HCT116 (cell line): Measurements from ENCODE around the gene CHM. TPM values are rescaled to one million over a fixed set of nuclear protein-coding genes. Genes with fewer than 3 reads are reported as not detected.

ENCODE experiments used
- ATAC-seq: fragments of 200-7000 bp; cut with Tn5 transposase; 2 replicates; pipeline ENCODE4 v1.9.1; 2020; ENCODE audit warnings: mild to moderate bottlenecking, moderate library complexity
- BruUV-seq: library from RNA; stranded (reverse); fragments of 400-500 nt; replicated peaks from 2 replicates; lab custom pipeline; 2021; lab: Mats Ljungman, UMichigan
- CTCF ChIA-PET: fragments of 300-600 bp; sonication (Branson Sonifier 250); formaldehyde crosslinking; loops from one replicate; lab custom pipeline; 2021; ENCODE audit warnings: antibody characterized with exemption; lab: Charles Lee
- POLR2A ChIA-PET: fragments of 300-600, 350-600 bp; sonication (Branson Sonifier 250); formaldehyde crosslinking; loops from one replicate; lab custom pipeline; 2021; ENCODE audit warnings: antibody characterized with exemption; lab: Charles Lee
- RAD21 ChIA-PET, 2 experiments: fragments of 300-600 bp; sonication (Branson Sonifier 250); formaldehyde crosslinking; loops; one replicate each; lab custom pipeline; 2023; ENCODE audit warnings: low total read pairs in 2 of 2; ENCODE audit not compliant: uncharacterized antibody in 2 of 2, unreplicated experiment in 2 of 2, low non-redundant PET in 1 of 2; lab: Charles Lee
- DNase-seq: peaks from one replicate; pipeline ENCODE4 v3.0.0-alpha.2; 2010; ENCODE audit warnings: low read depth, low spot score
- H2AFZ ChIP-seq: fragments of 200-600 bp; shearing (Covaris generic), sonication (generic); 2 replicates; pipeline ENCODE4 v1.6.1; 2017; ENCODE audit warnings: low read depth, mixed run types, mixed read lengths, antibody characterized with exemption, low read length; ENCODE audit not compliant: poor library complexity, severe bottlenecking
- H3K27ac ChIP-seq: 2 replicates; pipeline ENCODE4 v1.5.1; 2012; ENCODE audit warnings: low read depth, low read length
- H3K27me3 ChIP-seq: fragments of 200-600 bp; sonication (generic); 2 replicates; pipeline ENCODE4 v1.6.1; 2016; ENCODE audit warnings: mixed run types, low read length, mixed read lengths; ENCODE audit not compliant: insufficient read depth
- H3K36me3 ChIP-seq, 2 experiments: fragments of 200-500 bp in 1 of 2; fragments of 200-600 bp in 1 of 2; sonication (Bioruptor generic) in 1 of 2; sonication (generic) in 1 of 2; 2 replicates each; pipeline versions ENCODE4 v1.5.1 to v1.6.1; 2014 to 2016; ENCODE audit warnings: low read length in 2 of 2, inconsistent platforms in 1 of 2, mixed read lengths in 1 of 2, mixed run types in 1 of 2; ENCODE audit not compliant: insufficient read depth in 2 of 2, control insufficient read depth in 1 of 2
- H3K4me1 ChIP-seq, 2 experiments: fragments of 200-600 bp in 1 of 2; sonication (generic) in 1 of 2; 2 replicates each; pipeline versions ENCODE4 v1.5.1 to v1.6.1; 2012 to 2017; ENCODE audit warnings: low read length in 2 of 2, inconsistent platforms in 1 of 2, mild to moderate bottlenecking in 1 of 2, mixed read lengths in 1 of 2, mixed run types in 1 of 2, moderate library complexity in 1 of 2; ENCODE audit not compliant: insufficient read depth in 2 of 2, control insufficient read depth in 1 of 2
- H3K4me2 ChIP-seq: fragments of 200-600 bp; sonication (generic); 2 replicates; pipeline ENCODE4 v1.6.1; 2017; ENCODE audit warnings: mixed run types, low read length, mixed read lengths
- H3K4me3 ChIP-seq, 2 experiments: fragments of 200-600 bp in 1 of 2; sonication (generic) in 1 of 2; replicated peaks in 1 of 2; 2 replicates each; pipeline ENCODE4 v1.5.1; 2011 to 2016; ENCODE audit warnings: low read length in 2 of 2, control low read depth in 1 of 2, low read depth in 1 of 2, mild to moderate bottlenecking in 1 of 2, mixed read lengths in 1 of 2, mixed run types in 1 of 2
- H3K79me2 ChIP-seq: fragments of 200-600 bp; sonication (generic); 2 replicates; pipeline ENCODE4 v1.6.1; 2017; ENCODE audit warnings: mild to moderate bottlenecking, mixed run types, low read length, moderate library complexity, mixed read lengths; ENCODE audit not compliant: insufficient read depth
- H3K9ac ChIP-seq: fragments of 200-600 bp; sonication (generic); 2 replicates; pipeline ENCODE4 v1.6.1; 2016; ENCODE audit warnings: low read length, mixed read lengths
- H3K9me2 ChIP-seq: fragments of 200-600 bp; sonication (generic), shearing (Covaris generic); 2 replicates; pipeline ENCODE4 v1.6.1; 2017; ENCODE audit warnings: mixed run types, mild to moderate bottlenecking, moderate library complexity; ENCODE audit not compliant: insufficient read depth
- H3K9me3 ChIP-seq, 2 experiments: fragments of 200-500 bp in 1 of 2; fragments of 200-600 bp in 1 of 2; sonication (Bioruptor generic) in 1 of 2; sonication (generic) in 1 of 2; 2 replicates each; pipeline ENCODE4 v1.6.1; 2014 to 2017; ENCODE audit warnings: low read length in 2 of 2, mixed read lengths in 2 of 2, inconsistent platforms in 1 of 2, low read depth in 1 of 2, mild to moderate bottlenecking in 1 of 2, mixed run types in 1 of 2, moderate library complexity in 1 of 2; ENCODE audit not compliant: control insufficient read depth in 1 of 2, insufficient read depth in 1 of 2
- H4K20me1 ChIP-seq: fragments of 200-600 bp; sonication (generic), shearing (Covaris generic); 2 replicates; pipeline ENCODE4 v1.6.1; 2017; ENCODE audit warnings: mixed run types, mild to moderate bottlenecking, moderate library complexity; ENCODE audit not compliant: insufficient read depth
- ATF3 ChIP-seq: IDR thresholded peaks from 2 replicates; pipeline ENCODE4 v1.6.1; 2012
- EZH2phosphoT487 ChIP-seq: fragments of 200-600 bp; IDR thresholded peaks from 2 replicates; pipeline ENCODE4 v1.6.1; 2018; ENCODE audit warnings: antibody characterized with exemption, borderline replicate concordance
- JUND ChIP-seq: IDR thresholded peaks from 2 replicates; pipeline ENCODE4 v1.6.1; 2012
- POLR2AphosphoS5 ChIP-seq: IDR thresholded peaks from 2 replicates; pipeline ENCODE4 v1.6.1; 2011; ENCODE audit warnings: mild to moderate bottlenecking, low read depth, low read length, moderate library complexity
- REST ChIP-seq: IDR thresholded peaks from 2 replicates; pipeline ENCODE4 v1.6.1; 2012; ENCODE audit warnings: low read depth
- SIN3A ChIP-seq: IDR thresholded peaks from 2 replicates; pipeline ENCODE4 v1.6.1; 2012; ENCODE audit warnings: low read depth
- SRF ChIP-seq: IDR thresholded peaks from 2 replicates; pipeline ENCODE4 v1.6.1; 2012; ENCODE audit warnings: low read depth
- ZBTB33 ChIP-seq: IDR thresholded peaks from 2 replicates; pipeline ENCODE4 v1.6.1; 2011; ENCODE audit warnings: mild to moderate bottlenecking, low read length, moderate library complexity; ENCODE audit not compliant: insufficient replicate concordance; ENCODE audit errors: extremely low read depth
- ZFX ChIP-seq: fragments of 450-650 bp; IDR thresholded peaks from 2 replicates; pipeline ENCODE4 v1.6.1; 2017
- ZNF274 ChIP-seq: fragments of 200-500 bp; sonication (Bioruptor generic); IDR thresholded peaks from 2 replicates; pipeline ENCODE4 v1.6.1; 2014; ENCODE audit warnings: mild to moderate bottlenecking, low read depth, low read length, inconsistent platforms
- intact Hi-C: fragments of 100-400 bp; cut with micrococcal nuclease; formaldehyde crosslinking; loops from 2 replicates; pipeline ENCODE4 v1.10.0; 2022
- total RNA-seq: library from RNA; stranded (reverse); gene quantifications from one replicate; pipeline ENCODE4 v1.2.1, GENCODE V29; 2021; ENCODE audit not compliant: unreplicated experiment

The CHM gene
- total RNA-seq, 1 experiment from 2014 or later, result 17.1 TPM

- TF ChIP-seq ATF3 (no peak), ZBTB33 (no peak), JUND (no peak), SIN3A (no peak)
Measured at GRCh38 chrX:85964744-85965143, 82.6 kb downstream of the CHM start (continued).

GRCh38 chrX:85963736-85964135 is 83.6 kb downstream of the CHM start:
- no peak overlapping the region for H2AFZ ChIP-seq
- ChIA-PET RAD21 (no interaction called here), POLR2A (no interaction called here), CTCF (no interaction called here)
- H3K4me3 ChIP-seq, result no peak overlapping the region
- no peak for TF ChIP-seq ZNF274
- no peak for TF ChIP-seq POLR2AphosphoS5
- TF ChIP-seq SRF, result no peak
- TF ChIP-seq EZH2phosphoT487, result no peak
- no peak for TF ChIP-seq REST
- no peak for TF ChIP-seq ZFX
- H3K27ac ChIP-seq, result no peak overlapping the region
- H3K36me3 ChIP-seq, result no peaks in the 10 kb centered on the region
- H3K9ac ChIP-seq, result no peak overlapping the region
- no TSS peak for BruUV-seq
- H3K27me3 ChIP-seq, result no peaks in the 10 kb centered on the region
- H3K4me2 ChIP-seq, result no peak overlapping the region
- no peaks in the 10 kb centered on the region for H3K4me1 ChIP-seq
- intact Hi-C loops, result no loop called here
- H3K79me2 ChIP-seq, result no peaks in the 10 kb centered on the region
- no peak for ATAC-seq
- H3K9me3 ChIP-seq, result no peaks in the 10 kb centered on the region
- no peak for DNase-seq
- no peaks in the 10 kb centered on the region for H3K9me2 ChIP-seq
- H4K20me1 ChIP-seq, result no peaks in the 10 kb centered on the region
